NOMO-1 (cell line): ENCODE data around the gene BCAS3.
"Not testable (repeated sequence)": the region's sequence is repeated elsewhere in the genome, so short reads cannot be mapped to it uniquely, and the experiment has no call there.

Experiments
- DNase-seq, 2 experiments: peaks; one replicate each; lab custom pipeline; 2025; ENCODE audit not compliant: unreplicated experiment in 2 of 2; lab: John Stamatoyannopoulos, UW

Gene BCAS3

DNA sequence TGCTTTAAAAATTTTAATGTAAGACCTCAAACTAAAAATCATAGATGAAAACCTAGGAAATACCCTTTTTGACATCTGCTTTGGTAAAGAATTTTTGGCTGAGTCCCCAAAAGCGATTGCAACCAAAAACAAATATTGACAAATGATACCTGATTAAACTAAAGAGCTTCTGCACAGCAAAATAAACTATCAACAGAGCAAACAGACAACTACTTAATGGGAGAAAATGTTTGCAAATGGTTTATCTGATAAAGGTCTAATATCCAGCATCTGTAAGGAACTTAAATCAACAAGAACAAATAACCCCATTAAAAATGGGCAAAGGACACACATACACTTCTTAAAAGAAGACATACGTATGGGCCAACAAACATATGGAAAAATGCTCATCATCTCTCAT, 242.5 kb downstream of the BCAS3 start:
- no peak for DNase-seq

GRCh38 chr17:60923000-60923399, 245.3 kb downstream of the BCAS3 start:
- DNase-seq, result no peak

DNA sequence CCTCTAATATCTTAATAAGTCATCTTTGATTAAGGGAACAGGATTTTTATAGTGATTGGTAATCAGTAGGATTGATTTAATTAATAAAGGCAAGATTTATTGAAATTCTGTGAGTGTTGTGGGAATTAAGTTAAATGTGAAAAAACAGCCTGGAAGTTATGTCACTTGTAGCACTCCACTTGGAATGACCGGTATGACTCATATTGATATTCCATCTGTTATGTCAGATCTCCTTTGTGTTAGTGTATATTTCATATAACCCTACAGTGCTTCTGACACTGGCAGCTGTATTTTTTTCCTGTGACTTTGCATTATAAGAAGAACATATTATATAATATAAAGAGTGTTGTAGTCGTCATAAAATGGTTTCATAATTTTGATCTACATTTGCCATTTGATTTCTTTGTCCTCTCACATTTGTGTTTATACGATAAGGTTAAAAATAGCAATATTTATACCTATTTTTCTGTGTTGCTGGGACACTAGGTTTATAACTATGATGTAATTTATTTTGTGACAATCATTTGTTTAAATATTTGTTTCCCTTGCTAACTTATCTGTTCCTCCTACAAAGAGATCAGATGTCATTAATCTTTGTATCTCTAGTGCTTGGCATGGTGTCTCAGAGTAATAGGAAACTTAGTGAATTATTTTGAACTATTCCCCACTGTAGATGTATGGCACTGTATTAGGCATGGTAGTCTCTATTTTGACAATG, 249.0 kb downstream of the BCAS3 start:
- DNase-seq, result no peak

DNA sequence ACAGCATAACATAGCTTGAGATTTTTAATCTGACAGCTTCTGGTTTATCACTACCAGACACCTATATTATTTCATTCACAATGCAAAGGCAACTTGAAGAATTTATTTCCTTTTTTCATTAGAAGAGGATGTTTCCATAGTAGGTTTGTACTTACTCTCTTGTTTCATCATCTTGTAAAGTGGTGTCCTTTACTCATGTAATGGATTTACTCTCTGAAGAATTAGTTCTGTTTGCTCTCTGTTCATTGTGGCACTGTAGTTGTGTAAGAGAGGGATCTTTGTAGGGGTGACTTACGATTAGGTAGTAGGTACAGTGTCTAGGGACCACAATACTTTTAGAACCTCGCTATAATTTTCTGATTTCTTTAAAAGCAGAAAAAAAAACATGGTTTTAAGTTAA, 256.1 kb downstream of the BCAS3 start:
- no peak for DNase-seq

GRCh38 chr17:60934723-60935122, 257.1 kb downstream of the BCAS3 start:
- no peak for DNase-seq

DNA sequence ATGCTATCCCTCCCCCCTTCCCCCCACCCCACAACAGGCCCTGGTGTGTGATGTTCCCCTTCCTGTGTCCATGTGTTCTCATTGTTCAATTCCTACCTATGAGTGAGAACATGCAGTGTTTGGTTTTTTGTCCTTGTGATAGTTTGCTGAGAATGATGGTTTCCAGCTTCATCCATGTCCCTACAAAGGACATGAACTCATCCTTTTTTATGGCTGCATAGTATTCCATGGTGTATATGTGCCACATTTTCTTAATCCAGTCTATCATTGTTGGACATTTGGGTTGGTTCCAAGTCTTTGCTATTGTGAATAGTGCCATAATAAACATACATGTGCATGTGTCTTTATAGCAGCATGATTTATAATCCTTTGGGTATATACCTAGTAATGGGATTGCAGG, 258.3 kb downstream of the BCAS3 start:
- DNase-seq, result not testable (repeated sequence)

- DNase-seq, result no peak
Observed at GRCh38 chr17:60939318-60939717, 261.7 kb downstream of the BCAS3 start.

GRCh38 chr17:60941028-60941427, 263.4 kb downstream of the BCAS3 start:
- no peak for DNase-seq

- no peak for DNase-seq
Observed at GRCh38 chr17:60941571-60941970, 263.9 kb downstream of the BCAS3 start.

- DNase-seq, result no peak
Observed at GRCh38 chr17:60944751-60945150, 267.1 kb downstream of the BCAS3 start.

DNA sequence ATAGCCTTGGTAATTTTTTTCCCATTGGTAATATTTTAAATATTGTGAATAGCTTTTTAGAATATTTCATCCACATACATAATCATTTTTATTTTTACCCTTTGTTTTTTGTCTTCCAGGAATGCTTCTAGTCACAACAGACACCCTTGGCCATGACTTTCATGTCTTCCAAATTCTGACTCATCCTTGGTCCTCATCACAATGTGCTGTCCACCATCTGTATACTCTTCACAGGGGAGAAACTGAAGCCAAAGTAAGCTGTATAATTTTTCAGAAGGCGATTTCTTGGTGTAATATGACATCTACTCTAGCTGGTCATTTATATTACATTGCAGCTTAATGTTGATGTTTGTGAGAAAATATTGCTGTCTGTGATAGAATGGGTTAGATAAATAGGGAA, 269.4 kb downstream of the BCAS3 start:
- no peak for DNase-seq

DNA sequence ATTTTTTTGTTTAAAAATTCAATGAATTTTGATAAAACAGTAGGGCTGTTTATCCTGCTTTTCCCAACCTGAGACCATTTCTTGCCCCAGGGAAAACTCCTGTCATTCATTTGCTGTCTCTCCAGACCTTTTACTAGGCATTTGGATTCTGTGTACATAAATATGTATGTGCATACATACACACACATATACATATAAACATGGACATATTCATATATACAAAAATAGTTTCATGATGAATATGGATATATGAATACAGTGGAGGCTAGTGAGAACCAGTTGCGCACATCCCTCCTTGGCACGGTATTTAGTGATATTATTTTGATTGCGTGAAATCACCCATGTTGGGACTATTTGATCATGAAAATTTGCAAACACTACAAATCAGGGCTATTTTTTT, 269.9 kb downstream of the BCAS3 start:
- no peak for DNase-seq

- no peak for DNase-seq
Observed at GRCh38 chr17:60952747-60953146, 275.1 kb downstream of the BCAS3 start.

GRCh38 chr17:60959011-60959410, 281.4 kb downstream of the BCAS3 start:
- no peak for DNase-seq

DNA sequence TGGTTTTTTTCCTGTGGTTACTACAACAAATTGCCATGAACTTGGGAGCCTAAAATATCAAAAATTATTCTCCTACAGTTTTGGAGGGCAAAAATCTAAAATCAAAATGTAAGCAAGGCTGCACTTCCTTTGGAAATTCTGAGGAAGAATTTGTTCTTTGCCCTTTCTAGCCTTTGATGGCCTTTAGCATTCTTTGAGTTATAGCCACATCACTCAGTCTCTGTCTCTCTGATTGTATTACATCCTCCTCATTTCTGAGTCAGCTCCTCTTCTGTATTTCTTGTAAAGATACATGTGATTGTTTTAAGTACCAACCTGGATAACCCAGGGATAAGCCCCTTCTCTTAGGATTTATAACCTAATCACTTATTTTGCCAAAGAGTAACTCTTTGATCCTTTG, 282.0 kb downstream of the BCAS3 start:
- DNase-seq, result no peak

- no peak for DNase-seq
Observed at GRCh38 chr17:60960398-60961065, 282.9 kb downstream of the BCAS3 start.

GRCh38 chr17:60964160-60964559, 286.5 kb downstream of the BCAS3 start:
- no peak for DNase-seq

- DNase-seq, result no peak
Observed at GRCh38 chr17:60968266-60968665, 290.6 kb downstream of the BCAS3 start.

GRCh38 chr17:60969500-60970037, 291.9 kb downstream of the BCAS3 start:
- DNase-seq, result no peak

GRCh38 chr17:60970741-60971140, 293.1 kb downstream of the BCAS3 start:
- DNase-seq, result no peak

GRCh38 chr17:60971515-60972369, 294.1 kb downstream of the BCAS3 start:
- peak; percentile 6 to 48 for DNase-seq
